Measurements from ENCODE around the gene OSBPL3. TPM values are rescaled to one million over a fixed set of nuclear protein-coding genes. Genes with fewer than 3 reads are reported as not detected.

Gene OSBPL3
- 8.1 and 9.0 TPM in 2 replicates for total RNA-seq

GRCh38 chr7:24979863-24980533 lies at the start of gene OSBPL3:
Gene OSBPL3, minus strand, starts transcription at chr7:24980178. Its CDS starts 87,706 bp downstream, at chr7:24892472.

DNA sequence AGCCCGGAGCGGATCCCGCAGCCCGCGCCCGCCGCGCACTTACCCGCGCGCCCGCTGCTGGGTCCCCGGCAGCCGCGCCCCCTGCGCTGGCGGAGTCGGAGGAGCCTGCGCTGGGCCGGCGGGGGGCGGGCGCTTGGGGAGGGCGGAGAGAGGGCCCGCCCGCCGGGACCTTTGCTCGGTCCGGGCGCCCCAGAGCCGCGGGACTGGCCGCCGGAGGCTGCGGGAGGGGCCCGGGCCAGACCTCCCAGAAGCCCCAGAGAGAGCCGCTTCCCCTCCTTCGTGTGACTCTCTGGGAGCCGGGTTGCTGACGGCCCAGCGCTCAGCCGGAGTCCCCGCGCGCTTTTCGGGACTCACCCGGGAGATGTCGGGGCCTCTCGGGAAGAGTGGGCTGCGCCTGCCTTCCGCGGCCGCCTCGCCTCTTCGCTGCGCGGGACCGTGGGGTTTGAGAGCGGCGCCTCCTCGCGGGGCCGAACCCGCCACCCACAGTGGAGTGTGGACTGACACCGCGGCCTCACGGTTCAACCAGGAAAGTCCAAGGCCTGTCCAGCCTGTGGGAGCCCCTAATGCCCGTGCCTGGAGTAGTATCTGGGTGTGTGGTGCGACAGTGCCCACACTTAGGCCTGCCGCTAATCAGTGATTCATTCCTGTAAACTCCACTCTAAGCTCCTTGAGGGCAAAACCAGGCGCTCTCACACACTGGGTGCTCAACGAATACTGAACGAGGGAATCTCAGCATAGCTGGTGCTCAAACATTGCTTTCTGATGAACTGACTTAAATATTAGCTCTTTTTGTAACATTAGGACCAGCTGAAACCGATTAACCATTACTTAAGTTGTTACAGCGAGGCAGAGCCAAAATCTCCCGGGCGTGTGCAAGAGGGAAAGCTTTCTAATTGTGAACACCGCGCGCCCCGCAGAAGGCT lies 222.4 kb downstream of the OSBPL3 start, which contains the start of gene GSDME:
Gene GSDME, minus strand, starts transcription at position 112 of the 923 bp plus-strand sequence. CDS start 7,690 bp downstream, outside the sequence.

Other genes starting within 250 kb of the OSBPL3 start
- 48.9 and 91.6 TPM in 2 replicates for gene GSDME, start 222.7 kb downstream of the OSBPL3 start, total RNA-seq
- 26.7 and 31.8 TPM in 2 replicates for gene CYCS, start 145.1 kb upstream of the OSBPL3 start, total RNA-seq
- not detected in 2 replicates for gene NPVF, start 248.3 kb upstream of the OSBPL3 start, total RNA-seq

Measured in smooth muscle cell of bladder (primary cell).